Measurements from ENCODE around the gene PCDHGC3.

PCDHGC3 gene

DNA sequence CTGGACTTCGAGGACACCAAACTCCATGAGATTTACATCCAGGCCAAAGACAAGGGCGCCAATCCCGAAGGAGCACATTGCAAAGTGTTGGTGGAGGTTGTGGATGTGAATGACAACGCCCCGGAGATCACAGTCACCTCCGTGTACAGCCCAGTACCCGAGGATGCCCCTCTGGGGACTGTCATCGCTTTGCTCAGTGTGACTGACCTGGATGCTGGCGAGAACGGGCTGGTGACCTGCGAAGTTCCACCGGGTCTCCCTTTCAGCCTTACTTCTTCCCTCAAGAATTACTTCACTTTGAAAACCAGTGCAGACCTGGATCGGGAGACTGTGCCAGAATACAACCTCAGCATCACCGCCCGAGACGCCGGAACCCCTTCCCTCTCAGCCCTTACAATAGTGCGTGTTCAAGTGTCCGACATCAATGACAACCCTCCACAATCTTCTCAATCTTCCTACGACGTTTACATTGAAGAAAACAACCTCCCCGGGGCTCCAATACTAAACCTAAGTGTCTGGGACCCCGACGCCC is 1.3 kb downstream of the PCDHGC3 start:
- DNase-seq (ENCODE audit: low read depth) = no peak
- TF ChIP-seq, protein P1, sequence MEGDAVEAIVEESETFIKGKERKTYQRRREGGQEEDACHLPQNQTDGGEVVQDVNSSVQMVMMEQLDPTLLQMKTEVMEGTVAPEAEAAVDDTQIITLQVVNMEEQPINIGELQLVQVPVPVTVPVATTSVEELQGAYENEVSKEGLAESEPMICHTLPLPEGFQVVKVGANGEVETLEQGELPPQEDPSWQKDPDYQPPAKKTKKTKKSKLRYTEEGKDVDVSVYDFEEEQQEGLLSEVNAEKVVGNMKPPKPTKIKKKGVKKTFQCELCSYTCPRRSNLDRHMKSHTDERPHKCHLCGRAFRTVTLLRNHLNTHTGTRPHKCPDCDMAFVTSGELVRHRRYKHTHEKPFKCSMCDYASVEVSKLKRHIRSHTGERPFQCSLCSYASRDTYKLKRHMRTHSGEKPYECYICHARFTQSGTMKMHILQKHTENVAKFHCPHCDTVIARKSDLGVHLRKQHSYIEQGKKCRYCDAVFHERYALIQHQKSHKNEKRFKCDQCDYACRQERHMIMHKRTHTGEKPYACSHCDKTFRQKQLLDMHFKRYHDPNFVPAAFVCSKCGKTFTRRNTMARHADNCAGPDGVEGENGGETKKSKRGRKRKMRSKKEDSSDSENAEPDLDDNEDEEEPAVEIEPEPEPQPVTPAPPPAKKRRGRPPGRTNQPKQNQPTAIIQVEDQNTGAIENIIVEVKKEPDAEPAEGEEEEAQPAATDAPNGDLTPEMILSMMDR (IDR thresholded peaks at IDR 0.05; ENCODE audit: control insufficient read depth, extremely low read depth, insufficient read depth) = no peak
- peak overlapping the region; percentile 56 for H3K4me3 ChIP-seq (ENCODE audit: low read depth, low read length)

- TF ChIP-seq, protein P1 (IDR thresholded peaks at IDR 0.05; ENCODE audit: control insufficient read depth, extremely low read depth, insufficient read depth) = no peak
- H3K4me3 ChIP-seq (ENCODE audit: low read depth, low read length) = no peak overlapping the region
- DNase-seq (ENCODE audit: low read depth) = no peak
Measured at GRCh38 chr5:141477815-141478214, 2.0 kb downstream of the PCDHGC3 start.

DNA sequence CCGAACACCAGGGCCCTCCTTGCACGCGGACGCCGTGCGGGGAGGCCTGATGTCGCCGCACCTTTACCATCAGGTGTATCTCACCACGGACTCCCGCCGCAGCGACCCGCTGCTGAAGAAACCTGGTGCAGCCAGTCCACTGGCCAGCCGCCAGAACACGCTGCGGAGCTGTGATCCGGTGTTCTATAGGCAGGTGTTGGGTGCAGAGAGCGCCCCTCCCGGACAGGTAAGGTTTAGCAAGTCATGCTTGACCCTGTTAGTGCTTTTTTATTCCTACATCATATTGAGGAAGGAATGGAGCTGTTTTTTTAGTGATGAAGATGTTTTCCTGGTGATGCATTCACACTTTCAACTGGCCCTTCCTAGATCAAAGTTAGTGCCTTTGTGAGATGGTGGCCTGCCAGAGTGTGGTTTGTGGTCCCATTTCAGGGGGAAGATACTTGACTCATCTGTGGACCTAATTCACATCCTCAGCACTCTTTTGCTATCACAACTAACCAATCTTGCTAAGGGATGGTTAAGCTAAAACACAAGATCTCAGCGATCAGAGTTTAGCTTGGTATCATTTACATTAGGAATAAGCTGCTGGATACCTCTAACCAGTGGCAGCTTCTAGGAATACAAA is 2.7 kb downstream of the PCDHGC3 start:
- TF ChIP-seq, protein P1 (IDR thresholded peaks at IDR 0.05; ENCODE audit: control insufficient read depth, extremely low read depth, insufficient read depth) = no peak
- H3K4me3 ChIP-seq (ENCODE audit: low read depth, low read length) = no peak overlapping the region
- no peak for DNase-seq (ENCODE audit: low read depth)

- TF ChIP-seq, protein P1 (IDR thresholded peaks at IDR 0.05; ENCODE audit: control insufficient read depth, extremely low read depth, insufficient read depth) = no peak
- no peak overlapping the region for H3K4me3 ChIP-seq (ENCODE audit: low read depth, low read length)
- DNase-seq (ENCODE audit: low read depth) = no peak
Measured at GRCh38 chr5:141479776-141480175, 4.0 kb downstream of the PCDHGC3 start.

DNA sequence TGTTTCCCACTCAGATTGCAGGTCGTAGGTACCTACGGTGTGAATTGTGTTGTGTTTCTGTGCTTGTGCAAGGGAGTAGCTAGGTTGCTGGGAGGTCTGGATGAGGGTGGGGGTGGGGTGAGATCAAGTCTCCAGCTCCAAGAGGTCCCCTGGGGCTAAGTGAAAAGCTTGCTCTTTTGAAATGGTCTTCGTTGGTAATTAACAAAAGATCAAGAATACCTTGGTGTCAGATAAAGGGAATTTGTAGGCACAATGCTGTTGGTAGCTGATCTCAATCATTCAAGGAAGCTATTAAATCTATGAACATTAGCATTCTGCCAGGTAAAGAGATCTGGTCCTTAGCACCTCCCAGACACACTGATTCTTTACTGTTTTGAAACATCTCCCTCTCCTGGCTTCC is 8.1 kb downstream of the PCDHGC3 start:
- TF ChIP-seq, protein P1 (IDR thresholded peaks at IDR 0.05; ENCODE audit: control insufficient read depth, extremely low read depth, insufficient read depth) = no peak
- no peak for DNase-seq (ENCODE audit: low read depth)
- no peak overlapping the region for H3K4me3 ChIP-seq (ENCODE audit: low read depth, low read length)

GRCh38 chr5:141484310-141484640 is 8.5 kb downstream of the PCDHGC3 start:
- H3K4me3 ChIP-seq (ENCODE audit: low read depth, low read length) = no peak overlapping the region
- DNase-seq (ENCODE audit: low read depth) = no peak
- TF ChIP-seq, protein P1 (IDR thresholded peaks at IDR 0.05; ENCODE audit: control insufficient read depth, extremely low read depth, insufficient read depth) = no peak
